GM10248 (cell line): ENCODE measurements around the gene CACNA2D1.

Experiments used
- CTCF ChIA-PET: fragments of 300-600 bp; sonication (Branson Sonifier 250); formaldehyde crosslinking; extraction: SDS; loops from one replicate; lab custom pipeline; 2021; ENCODE audit warnings: antibody characterized with exemption; lab: Yijun Ruan, JAX
- POLR2A ChIA-PET: fragments of 350-650 bp; sonication (Branson Sonifier 250); formaldehyde crosslinking; extraction: SDS; loops from one replicate; lab custom pipeline; 2020; ENCODE audit warnings: antibody characterized with exemption; lab: Yijun Ruan, JAX
- DNase-seq: peaks from one replicate; pipeline ENCODE4 v3.0.0; 2012; ENCODE audit errors: extremely low spot score
- CTCF ChIP-seq: IDR thresholded peaks from 2 replicates; pipeline ENCODE4 v1.5.1; 2012; ENCODE audit warnings: mild to moderate bottlenecking, low read depth; ENCODE audit errors: extremely low read depth, missing control alignments, control extremely low read depth

Gene CACNA2D1

GRCh38 chr7:81919494-81919893 lies 524.1 kb downstream of the CACNA2D1 start:
- CTCF ChIA-PET = interaction anchor here (0.9 to 1.6 kb wide), 4 partner anchors 11 to 28 kb away, joined by 3 to 7 read pairs (median 4); no protein-coding TSS in a partner anchor
- TF ChIP-seq CTCF = no peak
- DNase-seq = no peak

DNA sequence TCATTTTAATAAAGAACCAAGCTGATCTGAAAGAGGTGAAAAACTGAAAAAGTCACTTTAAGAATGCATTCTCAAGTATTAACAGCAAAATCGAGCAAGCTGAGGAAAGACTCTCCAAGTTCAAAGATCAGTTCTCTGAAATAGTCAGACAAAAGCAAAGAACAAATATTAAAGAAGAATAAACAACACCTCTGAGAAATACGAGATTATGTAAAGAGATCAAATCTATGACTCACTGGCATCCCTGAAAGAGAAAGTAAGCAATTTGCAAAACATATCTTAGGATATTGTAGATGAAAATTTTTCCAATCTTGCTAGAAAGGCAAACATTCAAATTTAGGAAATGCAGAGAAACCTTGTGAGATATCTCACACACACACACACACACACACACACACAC lies 535.4 kb downstream of the CACNA2D1 start:
- POLR2A ChIA-PET = no interaction called here

More at GRCh38 chr7:81919494-81919893, 524.1 kb downstream of the CACNA2D1 start:
- POLR2A ChIA-PET = no interaction called here

GRCh38 chr7:81903115-81903514 lies 540.5 kb downstream of the CACNA2D1 start:
- POLR2A ChIA-PET = no interaction called here

More for the DNA sequence above, 535.4 kb downstream of the CACNA2D1 start:
- CTCF ChIA-PET = interaction anchor here (0.8 kb wide), 1 partner anchor 10 kb away, joined by 3 read pairs; no protein-coding TSS in a partner anchor
- no peak for TF ChIP-seq CTCF
- no peak for DNase-seq

GRCh38 chr7:81902536-81902935 lies 541.0 kb downstream of the CACNA2D1 start:
- ChIA-PET POLR2A (no interaction called here), CTCF (interaction anchor here (1.2 to 1.4 kb wide), 2 partner anchors 67 to 445 kb away, joined by 3 read pairs; no protein-coding TSS in a partner anchor)

More at GRCh38 chr7:81903115-81903514, 540.5 kb downstream of the CACNA2D1 start:
- CTCF ChIA-PET = interaction anchor here (0.7 to 1.4 kb wide), 3 partner anchors 11 to 445 kb away, joined by 3 read pairs; no protein-coding TSS in a partner anchor
- TF ChIP-seq CTCF = no peak
- no peak for DNase-seq

More at GRCh38 chr7:81902536-81902935, 541.0 kb downstream of the CACNA2D1 start:
- no peak for DNase-seq
- TF ChIP-seq CTCF = no peak
